Mesodermal cell (in vitro differentiated cells): Measurements from ENCODE around the gene ATXN2L.

Experiments
- H3K27ac ChIP-seq: 2 replicates; pipeline ENCODE4 v1.7.0; 2013; ENCODE audit warnings: mild to moderate bottlenecking, low read depth, low read length, moderate library complexity; ENCODE audit not compliant: severe bottlenecking
- H3K36me3 ChIP-seq: 2 replicates; pipeline ENCODE4 v1.7.1; 2013; ENCODE audit warnings: mild to moderate bottlenecking, low read length, moderate library complexity; ENCODE audit not compliant: control insufficient read depth, insufficient read depth
- H3K4me1 ChIP-seq: one replicate; pipeline ENCODE4 v1.7.1; 2013; ENCODE audit warnings: mild to moderate bottlenecking, low read length; ENCODE audit not compliant: insufficient read depth, control insufficient read depth, poor library complexity, severe bottlenecking
- H3K4me3 ChIP-seq: 2 replicates; pipeline ENCODE4 v1.7.0; 2013; ENCODE audit warnings: low read length, control low read depth, mild to moderate bottlenecking; ENCODE audit not compliant: insufficient read depth, poor library complexity, severe bottlenecking; ENCODE audit errors: extremely low read depth
- H3K9me3 ChIP-seq: 2 replicates; pipeline ENCODE4 v1.7.1; 2013; ENCODE audit warnings: mild to moderate bottlenecking, low read length, moderate library complexity; ENCODE audit not compliant: control insufficient read depth
- WGBS, 2 experiments: methylation state at CpG; one replicate each; pipeline ENCODE4 v1.1.5; 2013; ENCODE audit warnings: missing lambda C conversion rate in 2 of 2; ENCODE audit not compliant: insufficient coverage in 2 of 2; 5-methylcytosine and 5-hydroxymethylcytosine counted together

ATXN2L gene

GRCh38 chr16:28872952-28873351 is 50.2 kb downstream of the ATXN2L start:
- Histone ChIP-seq H3K4me3 (no peak overlapping the region), H3K4me1 (peaks cover 14% of the 10 kb centered on the region), H3K9me3 (no peaks in the 10 kb centered on the region), H3K36me3 (peaks cover 62% of the 10 kb centered on the region), H3K27ac (no peak overlapping the region)
- WGBS, 2 experiments, result 95 to 97% methylated on average over 10 to 11 of the region's 15 CpGs

- peaks cover 55% of the 10 kb centered on the region for H3K36me3 ChIP-seq
- no peaks in the 10 kb centered on the region for H3K9me3 ChIP-seq
- no peak overlapping the region for H3K27ac ChIP-seq
- peaks cover 14% of the 10 kb centered on the region for H3K4me1 ChIP-seq
- 92 to 95% methylated on average over 2 to 9 of the region's 18 CpGs for WGBS, 2 experiments
- no peak overlapping the region for H3K4me3 ChIP-seq
These were observed 50.9 kb downstream of the ATXN2L start for GRCh38 chr16:28873543-28874201.

- peaks cover 19% of the 10 kb centered on the region for H3K4me1 ChIP-seq
- 93 to 95% methylated on average over 4 to 6 of the region's 6 CpGs for WGBS, 2 experiments
- no peaks in the 10 kb centered on the region for H3K9me3 ChIP-seq
- H3K4me3 ChIP-seq, result no peak overlapping the region
- peaks cover 48% of the 10 kb centered on the region for H3K36me3 ChIP-seq
- H3K27ac ChIP-seq, result no peak overlapping the region
These were observed 51.6 kb downstream of the ATXN2L start for GRCh38 chr16:28874406-28874805.

- no peak overlapping the region for H3K4me3 ChIP-seq
- H3K4me1 ChIP-seq, result peaks cover 19% of the 10 kb centered on the region
- H3K9me3 ChIP-seq, result no peaks in the 10 kb centered on the region
- no peak overlapping the region for H3K27ac ChIP-seq
- 91 to 98% methylated on average over 6 to 12 of the region's 13 CpGs for WGBS, 2 experiments
- H3K36me3 ChIP-seq, result peaks cover 38% of the 10 kb centered on the region
These were observed 52.6 kb downstream of the ATXN2L start for GRCh38 chr16:28875134-28876018.

- peaks cover 32% of the 10 kb centered on the region for H3K36me3 ChIP-seq
- no peaks in the 10 kb centered on the region for H3K9me3 ChIP-seq
- no peak overlapping the region for H3K4me3 ChIP-seq
- peak overlapping the region; percentile 29 for H3K27ac ChIP-seq
- 70 to 81% methylated on average over 6 to 15 of the region's 17 CpGs for WGBS, 2 experiments
- H3K4me1 ChIP-seq, result peaks cover 19% of the 10 kb centered on the region
These were observed 53.3 kb downstream of the ATXN2L start for GRCh38 chr16:28876019-28876659.

- peaks cover 23% of the 10 kb centered on the region for H3K36me3 ChIP-seq
- H3K27ac ChIP-seq, result no peak overlapping the region
- H3K4me1 ChIP-seq, result peaks cover 19% of the 10 kb centered on the region
- H3K4me3 ChIP-seq, result no peak overlapping the region
- H3K9me3 ChIP-seq, result no peaks in the 10 kb centered on the region
- WGBS, 2 experiments, result 61 to 74% methylated on average over 8 to 12 of the region's 12 CpGs
These were observed 54.3 kb downstream of the ATXN2L start for GRCh38 chr16:28876973-28877654.

- Histone ChIP-seq H3K27ac (no peak overlapping the region), H3K36me3 (peaks cover 19% of the 10 kb centered on the region), H3K4me3 (no peak overlapping the region), H3K9me3 (no peaks in the 10 kb centered on the region), H3K4me1 (peaks cover 19% of the 10 kb centered on the region)
- 100% methylated on average over 1 of the region's 2 CpGs for WGBS, 2 experiments
These were observed 54.8 kb downstream of the ATXN2L start for GRCh38 chr16:28877655-28878000.

DNA sequence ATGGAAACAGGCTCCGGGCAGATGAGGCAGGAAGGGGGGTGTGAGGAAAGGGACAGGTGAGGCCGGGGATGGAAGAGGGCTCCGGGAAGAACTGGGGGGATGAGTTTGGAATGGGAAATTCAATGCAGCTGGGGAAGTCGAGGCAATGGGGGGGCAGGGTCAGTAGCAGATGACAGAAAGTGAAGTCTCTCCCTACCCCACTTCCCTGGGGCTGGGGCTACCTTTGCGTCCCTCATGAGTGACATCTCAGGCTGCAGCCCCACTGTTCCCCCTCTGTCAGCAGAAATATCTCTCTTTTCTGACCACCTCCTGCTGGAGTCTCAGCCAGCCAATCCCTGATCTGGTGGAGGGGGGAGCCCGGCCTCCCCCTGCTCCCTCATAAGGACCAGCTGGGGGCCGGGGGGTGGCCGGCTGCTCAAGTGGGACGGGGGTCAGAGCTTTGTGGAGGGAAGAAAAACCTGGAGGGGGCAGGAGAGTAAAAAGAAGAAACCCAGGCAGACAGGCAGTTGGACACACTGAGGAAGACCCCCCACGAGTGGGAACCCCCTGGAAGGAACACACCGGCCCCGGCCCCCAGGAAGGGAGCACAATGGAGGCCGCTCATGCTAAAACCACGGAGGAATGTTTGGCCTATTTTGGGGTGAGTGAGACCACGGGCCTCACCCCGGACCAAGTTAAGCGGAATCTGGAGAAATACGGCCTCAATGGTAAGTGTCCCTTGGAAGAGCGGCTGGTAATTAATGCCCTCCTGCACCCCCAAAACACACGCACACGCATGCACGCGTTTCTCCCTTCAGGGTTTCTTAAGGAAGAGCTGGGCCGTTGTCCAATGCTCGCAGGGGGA is 55.5 kb downstream of the ATXN2L start, which contains the start of gene ATP2A1:
TSS of gene ATP2A1 (plus strand) at position 406 of the 844 bp plus-strand sequence. CDS start at position 590, 184 bp downstream.
- Histone ChIP-seq H3K36me3 (peaks cover 15% of the 10 kb centered on the region), H3K9me3 (no peaks in the 10 kb centered on the region), H3K4me1 (peaks cover 19% of the 10 kb centered on the region), H3K4me3 (peak within 1 kb of the TSS; percentile 62), H3K27ac (no peak within 1 kb of the TSS)
- 83 to 84% methylated on average over 18 to 21 of the region's 25 CpGs for WGBS, 2 experiments

DNA sequence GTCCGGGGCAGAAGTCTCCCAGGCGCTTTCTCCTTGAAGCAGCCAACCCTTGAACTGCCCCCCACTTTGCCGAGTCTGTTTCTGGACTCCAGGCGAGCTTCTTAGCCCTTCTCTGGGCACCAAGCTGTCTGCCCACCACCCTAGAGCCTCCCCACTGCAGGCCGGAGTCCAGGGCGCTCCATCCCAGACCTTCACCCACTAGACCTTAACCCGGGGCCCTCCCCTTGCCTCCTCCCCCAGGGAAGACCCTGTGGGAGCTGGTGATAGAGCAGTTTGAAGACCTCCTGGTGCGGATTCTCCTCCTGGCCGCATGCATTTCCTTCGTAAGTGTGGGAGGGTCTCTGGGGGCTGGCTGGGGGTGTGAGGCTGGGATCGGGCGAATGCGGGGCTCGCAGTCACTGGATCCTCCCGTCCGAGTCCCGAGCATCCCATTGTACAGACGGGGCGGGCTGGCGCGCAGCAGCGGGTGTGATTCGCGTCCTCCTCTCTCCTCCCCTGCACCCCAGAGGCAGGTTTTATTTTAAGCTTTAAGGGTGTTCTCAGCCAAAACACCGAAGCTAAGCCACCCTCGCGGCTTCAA is 56.6 kb downstream of the ATXN2L start:
- Histone ChIP-seq H3K9me3 (no peaks in the 10 kb centered on the region), H3K27ac (peak overlapping the region; percentile 29), H3K4me1 (peaks cover 19% of the 10 kb centered on the region), H3K4me3 (peak overlapping the region; percentile 62), H3K36me3 (peaks cover 6% of the 10 kb centered on the region)
- WGBS, 2 experiments, result 1 to 3% methylated on average over 13 to 18 of the region's 27 CpGs
